Tibial nerve (tissue), 4 donors: ENCODE data around the gene PJA1. TPM values are rescaled to one million over a fixed set of nuclear protein-coding genes. Genes with fewer than 3 reads are reported as not detected.

Source experiments
- DNase-seq, 2 donors: peaks; one replicate each; pipeline ENCODE4 v3.0.0-alpha.2; 2019; ENCODE audit warnings: low spot score in 2 of 2
- H3K27ac ChIP-seq, 4 donors: fragments of 200-600 bp; sonication (generic) in 3 of 4; one replicate each; pipeline ENCODE4 v1.5.1; 2017 to 2019; ENCODE audit warnings: mild to moderate bottlenecking in 1 of 4
- H3K27me3 ChIP-seq, 2 donors: fragments of 200-600 bp; sonication (generic) in 1 of 2; one replicate each; pipeline versions ENCODE4 v1.5.1 to v1.6.0; 2017 to 2019
- H3K36me3 ChIP-seq, 3 donors: fragments of 200-600 bp; sonication (generic); one replicate each; pipeline ENCODE4 v1.5.1; 2018 to 2019
- H3K4me1 ChIP-seq, 4 donors: fragments of 200-600 bp; sonication (generic) in 3 of 4; one replicate each; pipeline ENCODE4 v1.5.1; 2017 to 2019
- H3K4me3 ChIP-seq, 4 donors: fragments of 200-600 bp; sonication (generic) in 3 of 4; one replicate each; pipeline ENCODE4 v1.5.1; 2017 to 2019; ENCODE audit warnings: mild to moderate bottlenecking in 1 of 4, moderate library complexity in 1 of 4
- H3K9me3 ChIP-seq, 4 donors: fragments of 200-600 bp; sonication (generic) in 3 of 4; one replicate each; pipeline ENCODE4 v1.5.1; 2017 to 2019
- EP300 ChIP-seq, 2 donors: sonication (generic); formaldehyde crosslinking; IDR thresholded peaks; one replicate each; pipeline ENCODE4 v1.6.1; 2017; ENCODE audit warnings: antibody characterized with exemption in 2 of 2, mild to moderate bottlenecking in 1 of 2
- POLR2A ChIP-seq, 2 donors: fragments of 450-650 bp; IDR thresholded peaks; one replicate each; pipeline ENCODE4 v1.6.1; 2017; ENCODE audit warnings: antibody characterized with exemption in 2 of 2, mild to moderate bottlenecking in 2 of 2, moderate library complexity in 2 of 2
- WGBS, 2 donors: methylation state at CpG; one replicate each; pipeline ENCODE4 v1.1.5; 2018; 5-methylcytosine and 5-hydroxymethylcytosine counted together
- total RNA-seq, 4 donors: library from RNA; depleted of rRNA; stranded (reverse); fragments of >200 nt; gene quantifications; one replicate each; pipeline ENCODE4 v1.1.0, GENCODE V29; 2016
- TF ChIP-seq, protein P1 (sequence below), 5 experiments: fragments of 200-600 bp in 3 of 5; fragments of 450-650 bp in 2 of 5; sonication (generic) in 3 of 5; IDR thresholded peaks; one replicate each; pipeline ENCODE4 v1.5.1; 2016 to 2019; ENCODE audit warnings: antibody characterized with exemption in 5 of 5, mild to moderate bottlenecking in 3 of 5, moderate library complexity in 2 of 5

The PJA1 gene
- total RNA-seq, 4 donors from 2014 or later: 22.8 to 45.0 (median 32.7) TPM

DNA sequence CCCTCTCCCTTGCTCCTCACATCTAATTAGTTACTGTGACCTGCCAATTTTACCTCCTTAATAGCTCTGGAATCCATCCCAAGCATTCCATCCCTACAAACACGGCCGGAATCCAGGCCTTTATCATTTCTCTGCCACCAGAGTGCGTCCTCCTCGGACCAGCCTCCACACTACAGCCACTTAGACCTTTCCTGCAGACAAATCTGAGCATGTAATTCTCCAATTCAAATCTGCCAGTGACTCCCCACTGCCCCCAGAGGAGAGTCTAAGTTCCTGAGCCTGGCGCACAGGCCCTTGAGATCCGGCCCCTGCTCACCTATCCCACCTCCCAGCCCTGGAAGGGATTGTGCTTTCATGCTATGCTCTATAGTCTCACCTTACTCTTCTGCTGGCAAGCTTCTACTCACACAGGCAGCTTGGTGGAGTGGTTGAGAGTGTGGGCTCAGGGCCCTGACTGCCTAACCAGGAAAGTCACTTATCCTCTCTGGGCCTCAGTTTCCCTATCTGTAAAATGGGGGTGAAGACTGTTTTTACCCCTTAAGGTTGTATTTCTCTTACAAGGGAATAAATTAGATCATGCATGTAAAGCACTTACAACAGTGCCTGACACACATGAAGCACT, 31.2 kb downstream of the PJA1 start:
- TF ChIP-seq, protein P1, sequence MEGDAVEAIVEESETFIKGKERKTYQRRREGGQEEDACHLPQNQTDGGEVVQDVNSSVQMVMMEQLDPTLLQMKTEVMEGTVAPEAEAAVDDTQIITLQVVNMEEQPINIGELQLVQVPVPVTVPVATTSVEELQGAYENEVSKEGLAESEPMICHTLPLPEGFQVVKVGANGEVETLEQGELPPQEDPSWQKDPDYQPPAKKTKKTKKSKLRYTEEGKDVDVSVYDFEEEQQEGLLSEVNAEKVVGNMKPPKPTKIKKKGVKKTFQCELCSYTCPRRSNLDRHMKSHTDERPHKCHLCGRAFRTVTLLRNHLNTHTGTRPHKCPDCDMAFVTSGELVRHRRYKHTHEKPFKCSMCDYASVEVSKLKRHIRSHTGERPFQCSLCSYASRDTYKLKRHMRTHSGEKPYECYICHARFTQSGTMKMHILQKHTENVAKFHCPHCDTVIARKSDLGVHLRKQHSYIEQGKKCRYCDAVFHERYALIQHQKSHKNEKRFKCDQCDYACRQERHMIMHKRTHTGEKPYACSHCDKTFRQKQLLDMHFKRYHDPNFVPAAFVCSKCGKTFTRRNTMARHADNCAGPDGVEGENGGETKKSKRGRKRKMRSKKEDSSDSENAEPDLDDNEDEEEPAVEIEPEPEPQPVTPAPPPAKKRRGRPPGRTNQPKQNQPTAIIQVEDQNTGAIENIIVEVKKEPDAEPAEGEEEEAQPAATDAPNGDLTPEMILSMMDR (IDR thresholded peaks at IDR 0.05): peak in 4 of 5 experiments; percentile 38 to 50 (median 44)
- no peak for TF ChIP-seq POLR2A (IDR thresholded peaks at IDR 0.05)

DNA sequence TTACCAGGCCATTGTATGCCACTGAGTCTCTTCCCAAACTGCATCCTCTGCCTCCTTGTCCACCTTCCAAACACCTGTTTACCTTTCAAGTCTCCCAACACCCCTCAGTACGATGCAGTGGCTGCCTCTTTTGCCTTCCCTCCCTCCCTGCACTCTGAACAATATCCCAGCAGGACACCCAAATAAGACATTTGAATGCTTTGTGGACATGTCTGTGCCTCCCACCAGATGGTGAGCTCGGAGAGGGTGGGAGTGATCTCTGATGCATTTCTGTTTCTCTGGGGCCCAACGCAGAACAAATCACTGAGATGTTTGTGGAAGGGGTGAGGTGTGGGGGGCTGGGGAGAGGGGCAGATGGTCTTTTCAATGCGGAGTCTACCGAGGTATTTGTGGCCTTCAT, 33.4 kb downstream of the PJA1 start:
- Histone ChIP-seq H3K27me3 (peaks cover 0 to 27% of the 10 kb centered on the region in 2 donors), H3K9me3 (no peaks in the 10 kb centered on the region), H3K4me1 (peaks cover 0 to 46% (median 0%) of the 10 kb centered on the region in 4 donors), H3K27ac (no peak overlapping the region), H3K36me3 (no peaks in the 10 kb centered on the region), H3K4me3 (no peak overlapping the region)
- 63 to 69% methylated on average over 4 to 5 of the region's 5 CpGs for WGBS, 2 donors
- DNase-seq: no peak
- TF ChIP-seq EP300 (IDR thresholded peaks at IDR 0.05) (no peak), POLR2A (IDR thresholded peaks at IDR 0.05) (no peak)
- TF ChIP-seq, protein P1 (IDR thresholded peaks at IDR 0.05): no peak

More for the DNA sequence above, 31.2 kb downstream of the PJA1 start:
- H3K4me1 ChIP-seq: peaks cover 0 to 55% (median 2%) of the 10 kb centered on the region in 4 donors
- peaks cover 0 to 29% of the 10 kb centered on the region in 2 donors for H3K27me3 ChIP-seq
- no peak overlapping the region for H3K4me3 ChIP-seq
- no peaks in the 10 kb centered on the region for H3K9me3 ChIP-seq
- 16 to 31% methylated on average over 6 of the region's 6 CpGs for WGBS, 2 donors
- no peaks in the 10 kb centered on the region for H3K36me3 ChIP-seq
- peak in 1 of 2 donors; percentile 11 for DNase-seq
- H3K27ac ChIP-seq: no peak overlapping the region

DNA sequence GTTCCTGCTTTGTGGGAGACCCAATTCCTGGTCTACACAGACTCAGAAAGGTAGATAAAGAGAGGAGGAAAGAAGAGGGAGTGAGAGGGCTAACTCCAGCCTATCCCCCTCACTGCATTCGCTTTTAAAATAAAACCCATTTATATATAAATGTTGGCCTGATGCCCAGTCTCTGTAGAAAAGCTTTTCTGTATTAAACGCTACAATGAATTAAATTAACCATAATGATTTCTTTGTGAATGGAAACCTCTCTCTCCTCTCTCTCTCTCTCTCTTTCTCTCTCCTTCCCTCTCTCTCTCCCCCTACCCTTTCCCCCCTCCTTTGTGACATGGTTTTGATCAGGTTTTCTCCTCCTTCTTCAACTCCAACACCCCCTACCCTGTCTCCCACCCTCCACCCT, 34.8 kb downstream of the PJA1 start:
- Histone ChIP-seq H3K36me3 (no peaks in the 10 kb centered on the region), H3K4me1 (peaks cover 0 to 37% (median 0%) of the 10 kb centered on the region in 4 donors), H3K9me3 (no peaks in the 10 kb centered on the region), H3K27ac (no peak overlapping the region), H3K4me3 (no peak overlapping the region), H3K27me3 (peaks cover 0 to 25% of the 10 kb centered on the region in 2 donors)
- no peak for TF ChIP-seq EP300 (IDR thresholded peaks at IDR 0.05)
- TF ChIP-seq POLR2A (IDR thresholded peaks at IDR 0.05): no peak
- TF ChIP-seq, protein P1 (IDR thresholded peaks at IDR 0.05): no peak
- DNase-seq: no peak
- WGBS, 2 donors: 21 to 40% methylated on average over 2 of the region's 2 CpGs

DNA sequence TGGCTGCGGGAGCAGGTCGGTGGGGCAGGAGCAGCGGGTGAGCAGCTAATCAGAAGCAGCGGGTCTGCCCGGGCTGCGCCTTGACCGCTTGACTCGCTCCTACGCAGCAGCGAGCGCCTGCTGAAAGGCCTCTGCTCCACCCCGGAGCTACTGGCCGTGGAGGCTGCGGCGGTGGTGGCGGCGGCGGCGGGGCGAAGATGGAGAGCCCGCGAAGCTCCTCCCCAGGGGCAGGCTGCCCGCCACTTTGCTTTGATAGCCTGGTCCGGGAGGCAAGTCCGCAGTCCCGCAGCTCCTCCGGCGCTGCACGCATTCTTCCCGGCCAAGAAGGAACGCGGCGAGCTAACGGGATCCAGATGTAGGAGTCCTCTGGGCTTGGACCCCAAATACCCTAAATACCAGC, 36.7 kb downstream of the PJA1 start:
- TF ChIP-seq, protein P1 (IDR thresholded peaks at IDR 0.05): no peak
- no peak for TF ChIP-seq POLR2A (IDR thresholded peaks at IDR 0.05)
- no peak for TF ChIP-seq EP300 (IDR thresholded peaks at IDR 0.05)
- Histone ChIP-seq H3K4me1 (peaks cover 0 to 25% (median 0%) of the 10 kb centered on the region in 4 donors), H3K27me3 (peaks cover 0 to 11% of the 10 kb centered on the region in 2 donors), H3K4me3 (peak overlapping the region in 1 of 4 donors; percentile 29), H3K9me3 (no peaks in the 10 kb centered on the region), H3K36me3 (no peaks in the 10 kb centered on the region), H3K27ac (peak overlapping the region in 3 of 4 donors; percentile 65 to 78 (median 72))
- 8 to 27% methylated on average over 2 to 31 of the region's 34 CpGs for WGBS, 2 donors
- DNase-seq: no peak

DNA sequence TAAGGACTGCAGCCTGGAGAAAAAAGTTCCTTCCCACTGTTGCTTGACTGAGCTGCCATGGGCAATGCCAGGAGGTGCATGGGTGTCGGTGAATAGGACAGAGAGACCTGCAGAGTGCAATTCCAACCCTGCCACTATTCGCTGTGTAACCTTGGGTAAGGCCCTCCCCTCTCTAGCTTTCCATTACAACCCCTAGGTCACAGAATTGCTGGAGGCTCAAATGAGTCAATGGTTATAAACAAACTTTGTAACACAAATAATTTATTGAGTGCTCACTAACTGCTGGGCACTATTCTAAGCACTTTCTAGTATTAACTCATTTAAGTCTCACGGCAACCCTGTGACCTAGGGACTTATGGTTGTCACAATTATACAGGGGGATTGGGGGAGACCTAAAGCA, 37.8 kb downstream of the PJA1 start:
- DNase-seq: no peak
- TF ChIP-seq POLR2A (IDR thresholded peaks at IDR 0.05): no peak
- no peak for TF ChIP-seq EP300 (IDR thresholded peaks at IDR 0.05)
- Histone ChIP-seq H3K9me3 (no peaks in the 10 kb centered on the region), H3K27me3 (peaks cover 0 to 9% of the 10 kb centered on the region in 2 donors), H3K27ac (no peak overlapping the region), H3K4me1 (peaks cover 0 to 22% (median 0%) of the 10 kb centered on the region in 4 donors), H3K4me3 (no peak overlapping the region), H3K36me3 (no peaks in the 10 kb centered on the region)
- 78 to 82% methylated on average over 2 to 3 of the region's 3 CpGs for WGBS, 2 donors
